GM23248 (cell line): ENCODE measurements around the gene RTP2.

ENCODE experiments used
- EZH2 ChIP-seq: fragments of 200-600 bp; sonication (generic); IDR thresholded peaks from 2 replicates; pipeline ENCODE4 v1.6.1; 2018; ENCODE audit warnings: antibody characterized with exemption, mild to moderate bottlenecking; ENCODE audit not compliant: insufficient read depth, poor library complexity, severe bottlenecking
- EZH2phosphoT487 ChIP-seq: fragments of 200-600 bp; sonication (generic); IDR thresholded peaks from 2 replicates; pipeline ENCODE4 v1.6.1; 2018; ENCODE audit warnings: antibody characterized with exemption, moderate library complexity, mild to moderate bottlenecking, low read depth; ENCODE audit not compliant: insufficient read depth

DNA sequence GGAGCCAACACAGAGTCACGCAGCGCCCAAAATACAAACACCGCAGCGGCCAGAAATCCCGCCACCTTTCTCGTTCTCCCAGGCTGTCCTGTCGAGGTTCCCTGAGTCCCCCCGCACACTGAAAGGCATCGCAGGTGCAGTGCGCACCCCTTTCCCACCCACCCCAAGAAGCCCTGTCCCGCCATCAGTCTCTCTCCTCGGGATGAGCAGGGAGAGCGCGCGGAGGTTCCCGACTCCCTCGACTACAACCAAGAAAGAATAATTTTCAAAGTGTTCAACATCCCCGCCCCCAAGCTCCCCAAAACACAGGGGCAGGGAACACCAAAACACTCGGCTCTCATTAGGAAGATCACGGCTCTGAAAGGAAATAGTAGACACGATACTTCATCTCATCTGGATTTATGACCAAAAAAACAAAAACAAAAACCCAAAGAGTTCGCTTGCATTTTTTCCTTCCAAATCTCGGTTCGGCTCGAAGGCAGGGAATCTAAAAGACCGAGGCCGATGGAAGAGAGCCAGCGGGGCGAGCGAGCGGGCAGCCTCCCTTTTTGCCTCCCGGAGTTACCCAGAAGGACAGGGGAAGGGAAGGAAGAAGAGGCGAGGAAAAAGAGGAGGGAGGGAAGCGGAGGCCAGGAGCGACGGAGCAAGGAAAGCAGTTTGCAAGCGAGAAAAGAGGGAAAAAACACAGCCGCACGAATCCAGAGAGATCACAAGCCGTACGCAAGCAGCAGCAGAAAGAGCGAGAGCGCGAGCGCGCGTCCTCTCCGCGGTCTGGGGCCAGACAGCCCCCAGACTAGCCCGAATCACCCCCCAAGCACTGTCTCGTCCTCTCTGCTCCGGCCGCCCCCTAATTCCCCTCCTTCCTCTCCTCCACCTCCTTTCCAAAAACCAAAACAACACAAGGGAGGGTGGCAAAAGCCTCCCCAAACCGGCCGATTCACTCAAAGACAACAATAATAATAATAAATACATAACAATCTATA lies 42.1 kb upstream of the RTP2 start:
- no peak for TF ChIP-seq EZH2phosphoT487
- no peak for TF ChIP-seq EZH2
